RWPE2 (cell line): ENCODE results near the gene VWF.

ENCODE experiments used
- ATAC-seq: fragments of 200-7000 bp; cut with Tn5 transposase; 3 replicates; pipeline ENCODE4 v1.9.1; 2021; ENCODE audit warnings: low read depth
- DNase-seq: peaks from one replicate; pipeline ENCODE4 v3.0.0-alpha.2; 2020; ENCODE audit warnings: low spot score
- H3K27ac ChIP-seq: fragments of 450-650 bp; 2 replicates; pipeline ENCODE4 v1.5.1; 2017; ENCODE audit warnings: mild to moderate bottlenecking; ENCODE audit not compliant: poor library complexity, severe bottlenecking
- H3K27me3 ChIP-seq: fragments of 250-450 bp; sonication (Bioruptor Pico); 2 replicates; pipeline ENCODE4 v1.5.1; 2021; ENCODE audit warnings: mild to moderate bottlenecking, moderate library complexity; ENCODE audit not compliant: insufficient read depth, poor library complexity, severe bottlenecking
- H3K36me3 ChIP-seq: fragments of 250-450 bp; sonication (Bioruptor Pico); 2 replicates; pipeline ENCODE4 v1.5.1; 2020; ENCODE audit warnings: low read depth, mild to moderate bottlenecking, moderate library complexity
- H3K4me1 ChIP-seq: fragments of 250-450 bp; sonication (Bioruptor Pico); 2 replicates; pipeline ENCODE4 v1.5.1; 2021; ENCODE audit warnings: mild to moderate bottlenecking, moderate library complexity; ENCODE audit not compliant: insufficient read depth, poor library complexity, severe bottlenecking
- H3K4me3 ChIP-seq: fragments of 250-450 bp; sonication (Bioruptor Pico); 2 replicates; pipeline ENCODE4 v1.5.1; 2021; ENCODE audit warnings: mild to moderate bottlenecking, moderate library complexity; ENCODE audit not compliant: severe bottlenecking
- H3K9me3 ChIP-seq: fragments of 250-450 bp; sonication (Bioruptor Pico); 2 replicates; pipeline ENCODE4 v1.5.1; 2021; ENCODE audit warnings: mild to moderate bottlenecking, moderate library complexity; ENCODE audit not compliant: severe bottlenecking
- TF ChIP-seq, protein P1 (sequence below): fragments of 450-650 bp; IDR thresholded peaks from one replicate; pipeline ENCODE4 v1.5.1; 2017; ENCODE audit warnings: mild to moderate bottlenecking, moderate library complexity; ENCODE audit not compliant: poor library complexity, severe bottlenecking

VWF gene

DNA sequence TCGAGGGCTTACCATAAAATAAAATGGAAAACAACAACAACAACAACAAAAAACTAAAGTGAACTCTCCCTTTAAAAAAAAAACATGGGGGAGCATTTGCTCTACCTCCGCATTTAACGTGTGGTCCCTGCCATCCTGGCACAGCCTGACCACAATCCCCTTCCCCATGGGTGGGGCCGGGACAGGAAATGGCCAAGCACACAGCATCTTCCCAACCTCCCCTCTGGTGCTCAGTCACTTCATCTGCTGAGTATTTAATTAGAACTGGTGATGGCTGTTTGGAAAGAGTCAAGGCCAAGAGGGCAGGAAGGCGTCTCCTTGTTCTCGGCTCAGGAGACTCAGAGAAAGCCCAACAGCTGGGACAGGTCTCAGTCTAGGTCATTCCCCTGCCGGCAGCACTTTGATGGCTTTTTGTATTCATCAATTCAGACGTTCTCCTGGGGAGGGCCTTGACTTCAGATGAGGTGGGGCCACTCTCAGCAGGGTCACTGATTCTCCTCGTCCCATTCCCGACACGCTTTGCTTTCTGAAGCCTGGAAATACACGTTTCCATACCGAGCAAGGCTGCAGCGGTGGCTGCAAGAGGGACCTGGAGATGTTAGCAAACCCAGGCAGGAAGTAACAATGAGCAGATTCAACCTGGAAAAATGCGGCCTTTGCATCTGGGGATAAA, 223.8 kb downstream of the VWF start:
- TF ChIP-seq, protein P1, sequence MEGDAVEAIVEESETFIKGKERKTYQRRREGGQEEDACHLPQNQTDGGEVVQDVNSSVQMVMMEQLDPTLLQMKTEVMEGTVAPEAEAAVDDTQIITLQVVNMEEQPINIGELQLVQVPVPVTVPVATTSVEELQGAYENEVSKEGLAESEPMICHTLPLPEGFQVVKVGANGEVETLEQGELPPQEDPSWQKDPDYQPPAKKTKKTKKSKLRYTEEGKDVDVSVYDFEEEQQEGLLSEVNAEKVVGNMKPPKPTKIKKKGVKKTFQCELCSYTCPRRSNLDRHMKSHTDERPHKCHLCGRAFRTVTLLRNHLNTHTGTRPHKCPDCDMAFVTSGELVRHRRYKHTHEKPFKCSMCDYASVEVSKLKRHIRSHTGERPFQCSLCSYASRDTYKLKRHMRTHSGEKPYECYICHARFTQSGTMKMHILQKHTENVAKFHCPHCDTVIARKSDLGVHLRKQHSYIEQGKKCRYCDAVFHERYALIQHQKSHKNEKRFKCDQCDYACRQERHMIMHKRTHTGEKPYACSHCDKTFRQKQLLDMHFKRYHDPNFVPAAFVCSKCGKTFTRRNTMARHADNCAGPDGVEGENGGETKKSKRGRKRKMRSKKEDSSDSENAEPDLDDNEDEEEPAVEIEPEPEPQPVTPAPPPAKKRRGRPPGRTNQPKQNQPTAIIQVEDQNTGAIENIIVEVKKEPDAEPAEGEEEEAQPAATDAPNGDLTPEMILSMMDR, result no peak
- H3K36me3 ChIP-seq, result no peaks in the 10 kb centered on the region

DNA sequence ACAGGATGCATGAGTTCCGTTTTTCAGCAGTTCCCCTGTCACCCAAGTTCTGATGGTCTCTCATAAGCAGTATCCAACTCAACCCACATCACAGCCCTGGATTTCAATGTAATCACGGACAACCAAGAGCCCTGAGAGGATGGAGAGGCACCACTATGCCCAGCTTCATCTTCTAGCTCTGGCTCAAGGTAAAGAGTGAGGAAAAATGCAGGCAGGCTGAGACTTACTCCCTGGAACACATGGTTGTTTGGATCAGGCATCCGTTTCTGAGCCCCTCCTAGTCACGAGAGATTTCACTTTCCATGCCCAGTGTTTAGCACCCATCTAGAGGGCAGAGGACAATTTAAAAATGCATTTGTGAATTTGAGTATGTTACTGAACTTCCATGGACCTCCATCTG, 224.4 kb downstream of the VWF start:
- H3K27me3 ChIP-seq, result peaks cover 3% of the 10 kb centered on the region
- ATAC-seq (no peak), DNase-seq (no peak)
- no peaks in the 10 kb centered on the region for H3K9me3 ChIP-seq
- H3K4me1 ChIP-seq, result no peaks in the 10 kb centered on the region
- no peak overlapping the region for H3K4me3 ChIP-seq
- no peak overlapping the region for H3K27ac ChIP-seq
- H3K36me3 ChIP-seq, result no peaks in the 10 kb centered on the region
- TF ChIP-seq, protein P1, result no peak

More for the DNA sequence above, 223.8 kb downstream of the VWF start:
- Histone ChIP-seq H3K9me3 (no peaks in the 10 kb centered on the region), H3K4me1 (no peaks in the 10 kb centered on the region), H3K27me3 (peaks cover 3% of the 10 kb centered on the region), H3K27ac (no peak overlapping the region), H3K4me3 (no peak overlapping the region)
- DNase-seq (no peak), ATAC-seq (no peak)

DNA sequence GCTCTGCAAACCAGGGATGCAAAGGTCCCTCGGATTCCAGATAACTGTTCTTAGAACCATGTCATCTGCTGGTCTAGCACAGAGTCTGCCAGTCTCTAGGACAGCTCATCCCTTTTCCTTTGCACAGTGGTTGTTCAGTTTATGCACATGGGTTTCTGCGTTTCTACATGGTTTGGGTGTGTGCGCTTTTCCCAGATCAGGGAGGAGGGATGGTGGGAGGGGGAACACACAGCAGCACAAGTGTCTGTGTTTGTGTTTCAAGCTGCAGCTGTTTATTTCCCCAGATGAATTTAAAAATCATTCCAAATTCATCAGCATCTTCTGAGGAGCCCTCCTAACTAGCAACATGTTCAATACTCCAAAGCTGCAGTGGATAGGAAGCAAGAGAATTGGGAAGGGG, 224.8 kb downstream of the VWF start:
- H3K4me1 ChIP-seq, result no peaks in the 10 kb centered on the region
- ATAC-seq (no peak), DNase-seq (no peak)
- H3K4me3 ChIP-seq, result no peak overlapping the region
- H3K27ac ChIP-seq, result no peak overlapping the region
- no peaks in the 10 kb centered on the region for H3K36me3 ChIP-seq
- peaks cover 3% of the 10 kb centered on the region for H3K27me3 ChIP-seq
- TF ChIP-seq, protein P1, result no peak
- H3K9me3 ChIP-seq, result no peaks in the 10 kb centered on the region

DNA sequence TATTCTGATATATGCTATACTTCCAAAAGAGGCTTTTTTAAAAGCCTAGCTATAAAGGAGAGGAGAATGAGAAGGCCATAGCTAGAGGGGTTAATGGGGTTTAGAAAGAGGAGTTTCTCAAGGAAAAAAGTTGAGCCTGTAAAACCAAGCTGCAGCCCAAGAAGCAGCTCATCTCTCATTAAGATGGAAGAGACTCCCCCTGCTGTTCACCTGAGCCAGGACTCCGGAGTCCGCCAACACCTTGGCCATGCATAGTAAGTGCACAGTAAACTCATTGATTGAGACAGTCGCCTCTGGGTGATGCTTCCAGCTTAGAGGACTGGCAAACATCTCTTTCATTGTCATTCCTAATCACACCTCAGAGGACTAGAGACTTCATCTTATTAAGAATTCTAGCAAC, 225.6 kb downstream of the VWF start:
- TF ChIP-seq, protein P1, result peak; percentile 23
- DNase-seq (no peak), ATAC-seq (no peak)
- Histone ChIP-seq H3K4me3 (no peak overlapping the region), H3K27me3 (peaks cover 3% of the 10 kb centered on the region), H3K4me1 (no peaks in the 10 kb centered on the region), H3K9me3 (no peaks in the 10 kb centered on the region), H3K27ac (no peak overlapping the region), H3K36me3 (no peaks in the 10 kb centered on the region)
